H54 (cell line): ENCODE results near the gene GPR85.
"Not testable (repeated sequence)": the region's sequence is repeated elsewhere in the genome, so short reads cannot be mapped to it uniquely, and the experiment has no call there.

Experiments used
- DNase-seq: peaks from one replicate; pipeline ENCODE4 v3.0.0; 2011; ENCODE audit warnings: low spot score, mixed read lengths; ENCODE audit not compliant: insufficient read length
- FAIRE-seq: peaks from 3 replicates; lab custom pipeline; 2011; peaks lifted over from hg19 to GRCh38; lab: Jason Lieb, UNC
- POLR2A ChIP-seq: IDR thresholded peaks from 2 replicates; pipeline ENCODE4 v1.6.1; 2011; ENCODE audit warnings: low read depth, mild to moderate bottlenecking, low read length

The GPR85 gene, protein sequence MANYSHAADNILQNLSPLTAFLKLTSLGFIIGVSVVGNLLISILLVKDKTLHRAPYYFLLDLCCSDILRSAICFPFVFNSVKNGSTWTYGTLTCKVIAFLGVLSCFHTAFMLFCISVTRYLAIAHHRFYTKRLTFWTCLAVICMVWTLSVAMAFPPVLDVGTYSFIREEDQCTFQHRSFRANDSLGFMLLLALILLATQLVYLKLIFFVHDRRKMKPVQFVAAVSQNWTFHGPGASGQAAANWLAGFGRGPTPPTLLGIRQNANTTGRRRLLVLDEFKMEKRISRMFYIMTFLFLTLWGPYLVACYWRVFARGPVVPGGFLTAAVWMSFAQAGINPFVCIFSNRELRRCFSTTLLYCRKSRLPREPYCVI

GRCh38 chr7:113086431-113086888 is at the start of gene GPR85:
GPR85 (minus strand) TSS chr7:113086827; CDS start chr7:113084721, 2,106 bp downstream.
- DNase-seq (peak; percentile 32), FAIRE-seq (no peak)
- 0 out of 2 replicates have a peak, but pooled peaks have one; percentile 21 for TF ChIP-seq POLR2A

DNA sequence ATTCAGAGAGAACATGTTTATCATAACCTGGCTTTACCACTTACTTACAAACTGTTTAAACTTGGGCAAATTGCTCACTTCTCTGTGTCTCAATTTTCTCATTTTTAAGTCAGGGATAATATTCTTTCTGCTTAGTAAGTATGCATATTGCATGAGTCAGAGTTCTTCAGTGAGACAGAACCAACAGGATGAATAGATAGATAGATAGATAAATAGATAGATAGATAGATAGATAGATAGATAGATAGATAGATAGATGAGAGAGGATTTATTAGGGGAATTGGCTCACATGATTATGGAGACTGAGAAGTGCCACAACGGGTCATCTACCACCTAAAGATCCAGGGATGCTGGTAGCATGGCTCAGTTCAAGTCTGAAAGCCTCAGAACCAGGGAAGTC is 47.4 kb upstream of the GPR85 start:
- no peak for FAIRE-seq
- DNase-seq, result no peak
- no peak for TF ChIP-seq POLR2A

GRCh38 chr7:113131367-113131766 is 44.7 kb upstream of the GPR85 start:
- no peak for TF ChIP-seq POLR2A
- DNase-seq (no peak), FAIRE-seq (no peak)

DNA sequence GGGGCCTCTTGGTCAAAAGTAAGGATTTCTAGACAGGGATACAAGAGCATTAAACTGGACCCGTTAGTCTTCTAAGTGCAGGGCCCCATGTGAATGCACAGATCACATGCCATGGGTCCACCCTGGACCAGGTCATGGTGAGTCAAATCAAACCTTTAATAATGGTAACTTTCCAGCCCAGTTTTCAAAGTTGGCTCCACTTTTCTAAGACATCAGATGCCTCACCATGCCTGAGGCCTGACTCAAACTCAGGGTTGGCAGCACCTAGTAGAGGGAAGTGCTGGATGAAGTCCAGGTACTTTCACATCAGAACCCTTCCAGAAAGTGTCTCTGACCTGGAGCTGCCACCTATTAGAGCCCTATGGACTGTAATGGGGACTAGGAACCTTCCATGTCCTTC is 41.4 kb upstream of the GPR85 start:
- TF ChIP-seq POLR2A, result no peak
- FAIRE-seq (peak; percentile 83), DNase-seq (no peak)

- no peak for DNase-seq
- FAIRE-seq, result no peak
- no peak for TF ChIP-seq POLR2A
Observed at GRCh38 chr7:113125728-113126127, 39.1 kb upstream of the GPR85 start.

- TF ChIP-seq POLR2A, result no peak
- DNase-seq (no peak), FAIRE-seq (no peak)
Observed at GRCh38 chr7:113122744-113123143, 36.1 kb upstream of the GPR85 start.

GRCh38 chr7:113120647-113121046 is 34.0 kb upstream of the GPR85 start:
- TF ChIP-seq POLR2A, result no peak
- DNase-seq (no peak), FAIRE-seq (no peak)

DNA sequence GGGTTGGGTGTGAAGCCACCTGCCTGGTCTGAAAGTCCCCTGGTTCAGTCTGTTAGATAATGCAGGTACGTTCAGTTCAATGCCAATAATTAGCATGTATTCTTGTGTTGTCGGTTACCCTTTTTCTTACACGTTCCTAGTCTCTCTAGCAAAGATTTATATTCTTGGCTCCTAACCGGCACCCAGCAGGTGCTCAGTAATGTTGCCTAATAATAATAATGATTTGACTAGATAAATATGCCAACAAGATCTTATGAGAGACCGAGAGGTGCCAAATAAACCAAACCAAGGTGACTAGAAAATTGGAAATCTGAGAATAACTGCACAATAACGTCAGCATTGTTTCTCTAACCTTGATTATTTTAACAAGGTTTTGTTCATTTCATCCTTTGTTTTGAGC is 32.8 kb upstream of the GPR85 start:
- FAIRE-seq, result no peak
- DNase-seq, result no peak
- no peak for TF ChIP-seq POLR2A

GRCh38 chr7:113118074-113118959 is 31.7 kb upstream of the GPR85 start, which contains the start of gene SMIM30:
SMIM30 (minus strand) TSS chr7:113118554; CDS start chr7:113117578, 976 bp downstream.
- TF ChIP-seq POLR2A, result peak; percentile 88
- FAIRE-seq, result peak; percentile 94

GRCh38 chr7:113117374-113117774 is 30.7 kb upstream of the GPR85 start:
- not testable (repeated sequence) for DNase-seq, FAIRE-seq

More at GRCh38 chr7:113118074-113118959, 31.7 kb upstream of the GPR85 start, which contains the start of gene SMIM30:
- DNase-seq, result peak; percentile 50

DNA sequence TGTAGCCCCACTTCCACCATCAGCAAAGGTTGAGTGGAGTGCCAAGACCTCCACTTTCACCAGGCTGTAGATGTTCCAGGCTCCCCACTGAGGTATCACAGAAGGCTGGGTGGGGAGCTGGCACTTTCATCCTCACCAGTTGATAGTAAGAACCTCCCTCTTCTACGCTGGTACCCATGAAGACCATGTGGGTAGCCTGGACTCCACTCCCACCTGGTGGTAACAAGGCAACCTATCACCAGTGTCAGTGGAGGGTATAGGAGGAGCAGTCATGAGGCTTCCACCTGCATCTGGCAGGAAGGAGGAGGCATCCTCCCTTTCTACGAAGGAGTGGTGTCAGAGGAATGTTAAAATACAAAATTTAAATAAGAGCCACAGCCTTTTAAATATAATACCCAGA is 27.3 kb upstream of the GPR85 start:
- FAIRE-seq, result no peak
- TF ChIP-seq POLR2A, result no peak
- no peak for DNase-seq

DNA sequence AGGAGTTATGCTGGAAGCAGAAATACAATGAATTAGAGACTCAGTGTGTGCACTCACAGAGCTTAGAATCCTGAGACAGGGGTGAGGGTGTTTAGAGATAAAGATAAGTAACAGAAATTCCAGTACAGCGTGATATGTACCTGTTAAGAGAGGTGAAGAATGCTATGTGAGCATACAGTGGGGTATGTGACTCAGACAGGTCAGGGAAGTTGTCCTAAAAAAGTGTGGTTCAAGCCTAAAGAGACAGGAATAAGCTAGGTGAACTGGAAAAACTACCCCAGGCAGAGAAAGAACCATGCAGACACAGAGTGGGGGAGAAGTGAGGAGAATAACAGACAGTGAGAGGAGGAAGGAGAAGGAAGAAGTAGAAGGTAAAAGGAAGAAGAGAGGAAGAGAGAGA is 23.1 kb upstream of the GPR85 start:
- DNase-seq (no peak), FAIRE-seq (no peak)
- TF ChIP-seq POLR2A, result no peak

GRCh38 chr7:113100121-113100603 is 13.5 kb upstream of the GPR85 start:
- FAIRE-seq (no peak), DNase-seq (no peak)
- TF ChIP-seq POLR2A, result no peak
